Hindlimb muscle (tissue), 1 donor: ENCODE results near the gene GPC3. TPM values are rescaled to one million over a fixed set of nuclear protein-coding genes. Genes with fewer than 3 reads are reported as not detected.
"Not testable (repeated sequence)": the region's sequence is repeated elsewhere in the genome, so short reads cannot be mapped to it uniquely, and the experiment has no call there.

Source experiments
- DNase-seq: peaks from one replicate; pipeline ENCODE4 v3.0.0-alpha.2; 2013
- polyA plus RNA-seq: library from polyadenylated mRNA; unstranded; fragments of 120-200 nt; gene quantifications from one replicate; pipeline ENCODE4 v1.2.1, GENCODE V29; 2013; ENCODE audit not compliant: insufficient read length

The GPC3 gene
- polyA plus RNA-seq, 1 donor = 291 TPM

DNA sequence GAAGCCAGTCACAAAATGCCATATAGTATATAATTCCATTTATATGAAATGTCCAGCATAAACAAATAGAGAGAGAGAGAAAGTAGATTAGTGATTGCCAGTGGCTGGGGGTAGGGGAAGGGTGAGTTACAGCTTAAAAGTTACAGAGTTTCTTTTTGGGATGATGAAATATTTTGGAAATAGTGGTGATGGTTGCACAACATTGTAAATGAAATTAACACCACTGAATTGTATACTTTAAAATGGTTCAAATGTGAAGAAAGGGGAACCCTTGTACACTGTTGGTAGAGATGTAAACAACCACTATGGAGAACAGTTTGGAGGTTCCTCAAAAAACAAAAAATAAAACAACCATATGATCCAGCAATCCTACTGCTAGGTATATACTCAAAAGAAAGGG, 439.0 kb downstream of the GPC3 start:
- DNase-seq = no peak

DNA sequence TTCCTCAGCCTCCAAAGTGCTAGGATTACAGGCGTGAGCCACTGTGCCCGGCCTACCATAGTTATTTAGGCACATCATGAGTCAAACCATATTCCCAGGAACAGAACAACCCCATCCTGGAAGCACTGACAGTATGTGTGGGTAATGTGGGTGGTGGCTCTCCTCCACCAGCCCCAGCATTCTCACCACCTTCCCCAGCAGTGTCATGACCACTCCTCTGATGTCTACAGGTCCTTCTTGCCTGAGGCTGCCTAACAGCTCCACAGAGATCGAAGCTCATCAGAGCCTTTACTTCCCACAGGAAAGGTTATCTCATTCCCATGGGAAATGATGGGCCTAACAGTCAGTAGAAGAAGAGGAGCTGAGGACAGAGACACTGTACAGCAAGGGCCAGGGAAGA, 440.6 kb downstream of the GPC3 start:
- no peak for DNase-seq

DNA sequence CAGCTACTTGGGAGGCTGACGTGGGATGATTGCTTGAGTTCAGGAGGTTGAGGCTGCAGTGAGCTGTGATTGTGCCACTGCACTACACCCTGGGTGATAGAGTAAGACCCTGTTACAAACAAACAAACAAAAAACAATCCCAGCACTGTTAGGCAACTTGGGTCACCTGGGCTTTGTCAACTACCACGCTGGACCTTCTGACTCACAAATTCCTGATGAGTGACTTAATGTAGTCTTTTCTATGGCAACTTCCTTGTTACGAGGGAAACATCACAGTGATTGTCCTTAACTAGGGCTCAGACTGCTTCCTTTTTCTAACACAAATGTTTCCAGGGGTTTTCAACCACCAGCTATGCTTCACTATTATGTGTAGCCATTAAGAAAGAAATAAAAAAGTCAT, 441.3 kb downstream of the GPC3 start:
- no peak for DNase-seq

DNA sequence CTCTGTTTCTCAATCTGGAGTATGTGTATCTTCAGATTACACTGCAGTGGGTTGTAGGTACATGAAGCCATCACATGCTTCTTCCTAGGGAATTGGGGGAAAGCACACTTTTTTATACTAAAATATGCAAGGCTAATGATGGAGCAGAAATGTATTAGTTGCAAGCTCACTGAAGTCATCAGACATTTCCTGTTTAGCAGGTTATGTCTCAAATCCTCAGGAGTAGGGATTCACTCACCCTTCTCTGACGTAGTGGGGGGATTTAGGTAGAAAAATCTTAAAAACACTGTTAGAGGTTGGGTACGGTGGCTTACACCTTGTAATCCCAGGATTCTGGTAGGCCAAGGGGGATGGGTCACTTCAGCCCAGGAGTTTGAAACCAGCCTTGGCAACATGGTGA, 441.7 kb downstream of the GPC3 start:
- no peak for DNase-seq

DNA sequence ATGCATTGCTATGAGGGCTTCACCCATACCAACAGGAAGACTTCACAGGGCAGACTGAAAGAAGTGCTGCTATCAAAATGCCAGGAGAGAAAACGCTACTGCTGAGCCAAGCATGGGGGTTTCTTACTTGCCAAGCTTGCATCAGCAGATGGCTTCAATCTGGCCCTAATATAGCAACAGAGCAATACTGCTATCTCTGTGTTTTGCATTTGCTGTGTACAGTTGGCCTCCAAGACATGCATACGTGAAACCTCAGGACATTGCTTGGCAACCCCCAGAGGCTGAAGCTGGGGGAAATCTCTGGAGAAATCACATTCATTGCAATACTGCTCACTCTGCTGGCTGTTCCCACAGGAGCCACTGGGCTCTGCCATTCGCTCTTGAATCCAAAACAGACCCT, 442.9 kb downstream of the GPC3 start:
- DNase-seq = no peak

DNA sequence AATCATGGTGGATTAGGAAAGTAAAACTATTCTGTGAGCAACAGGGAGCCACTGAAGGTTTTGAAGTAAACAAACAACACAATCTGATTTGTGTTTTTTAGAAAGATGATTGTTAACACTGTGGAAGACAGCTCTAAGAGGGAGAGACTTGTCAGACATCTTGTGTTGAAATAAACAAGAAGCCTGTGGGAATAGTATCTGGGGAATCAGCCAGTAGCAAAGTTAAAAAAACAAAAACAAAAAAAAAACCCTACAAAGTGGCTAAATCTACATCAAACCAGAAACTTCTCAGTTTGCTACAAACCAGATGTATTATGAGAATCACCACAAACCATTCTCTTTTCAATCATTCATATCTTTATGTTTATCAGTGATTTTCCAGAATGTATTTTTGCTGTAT, 444.4 kb downstream of the GPC3 start:
- no peak for DNase-seq

DNA sequence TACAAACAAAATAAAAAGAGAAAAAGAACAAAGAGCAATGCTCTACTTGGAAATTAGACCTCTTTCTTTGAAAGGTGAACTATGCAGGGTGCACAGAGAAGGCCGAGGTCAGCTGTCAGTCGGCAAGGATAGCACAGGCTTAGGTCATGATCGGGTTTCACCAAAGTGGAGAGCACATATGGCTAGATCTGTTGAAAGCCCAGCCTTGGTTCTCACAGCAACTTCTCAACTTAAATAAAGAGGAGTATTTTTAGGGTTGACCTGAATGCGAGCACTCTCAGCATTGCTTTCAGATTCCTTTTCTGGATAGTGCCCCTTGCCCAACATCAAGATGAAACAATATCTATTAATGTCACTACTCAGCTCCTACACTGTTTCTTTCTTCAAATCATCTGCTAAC, 447.2 kb downstream of the GPC3 start:
- DNase-seq = no peak

DNA sequence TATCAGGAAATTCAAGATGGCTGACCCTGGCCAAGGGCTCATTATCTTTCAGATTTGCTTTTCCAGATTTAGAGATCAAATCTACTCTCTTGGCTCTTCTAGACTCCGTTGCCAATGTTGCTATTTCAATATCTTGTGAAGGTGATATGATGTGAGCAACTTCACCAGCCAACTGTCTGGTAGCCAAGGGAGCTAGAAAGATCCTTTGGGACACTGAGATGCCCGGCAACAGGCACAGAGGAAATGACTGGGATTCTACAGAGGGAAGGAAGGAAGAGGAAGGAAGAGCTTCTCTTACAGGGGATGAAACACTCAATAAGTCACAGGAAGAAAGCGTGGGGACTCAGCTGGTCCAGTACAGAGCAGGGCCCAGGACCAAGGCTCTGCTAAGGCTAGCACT, 448.3 kb downstream of the GPC3 start:
- no peak for DNase-seq

DNA sequence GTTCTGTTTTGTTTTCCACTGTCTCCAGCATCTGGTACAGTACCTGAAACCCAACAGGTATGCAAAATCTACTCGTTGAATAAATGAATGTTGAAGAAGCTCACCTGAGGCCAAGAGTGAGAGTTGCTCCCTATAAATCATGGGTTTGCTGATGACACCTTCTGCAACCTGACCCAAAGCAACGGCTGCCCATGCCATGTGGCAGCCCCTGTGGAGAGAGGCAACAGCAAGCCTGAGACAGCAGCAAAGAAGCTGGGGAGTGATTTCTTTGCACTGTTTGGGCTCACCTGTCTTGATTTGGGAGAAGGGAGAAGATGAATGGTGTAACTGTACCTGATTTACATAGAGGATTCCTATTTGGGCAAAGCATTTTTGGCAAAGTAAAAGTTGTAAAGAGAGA, 450.3 kb downstream of the GPC3 start:
- no peak for DNase-seq

DNA sequence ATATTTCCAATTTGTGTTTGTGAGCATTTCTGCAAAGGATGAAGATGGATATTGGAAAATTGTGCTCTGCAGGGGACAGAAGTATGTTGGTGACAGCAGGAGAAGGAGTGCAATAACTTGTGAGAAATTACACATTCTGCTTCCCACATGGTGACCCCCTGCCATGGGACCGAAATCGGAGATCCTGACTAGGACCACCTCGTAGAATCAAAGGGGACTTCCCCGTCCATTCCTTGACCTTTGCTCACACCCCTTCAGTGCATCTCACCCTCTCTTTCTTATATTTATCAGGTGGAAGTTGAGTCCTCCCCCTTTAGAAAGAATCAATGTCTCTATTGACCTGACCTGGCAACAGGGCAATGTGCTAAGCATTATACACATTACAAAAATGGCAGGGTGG, 451.2 kb downstream of the GPC3 start:
- no peak for DNase-seq

DNA sequence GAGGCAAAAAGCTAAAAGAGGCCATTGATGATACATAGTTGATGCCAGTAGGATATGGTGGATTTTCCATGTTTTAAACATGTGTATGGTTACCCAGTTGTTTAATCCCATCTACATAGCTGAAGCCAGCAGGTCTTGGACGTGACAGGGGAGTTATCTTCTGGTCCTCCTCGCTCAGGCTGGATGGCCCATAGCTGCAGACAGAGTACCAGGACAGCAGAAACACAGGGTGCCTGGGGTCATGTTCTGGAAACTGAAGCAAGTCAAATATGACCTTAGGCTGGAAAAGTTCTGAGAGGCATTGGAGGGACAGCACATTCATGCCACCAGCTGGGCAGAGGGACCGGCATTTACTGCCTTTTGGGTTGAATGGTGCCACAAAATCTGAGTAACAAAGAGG, 452.1 kb downstream of the GPC3 start:
- no peak for DNase-seq

DNA sequence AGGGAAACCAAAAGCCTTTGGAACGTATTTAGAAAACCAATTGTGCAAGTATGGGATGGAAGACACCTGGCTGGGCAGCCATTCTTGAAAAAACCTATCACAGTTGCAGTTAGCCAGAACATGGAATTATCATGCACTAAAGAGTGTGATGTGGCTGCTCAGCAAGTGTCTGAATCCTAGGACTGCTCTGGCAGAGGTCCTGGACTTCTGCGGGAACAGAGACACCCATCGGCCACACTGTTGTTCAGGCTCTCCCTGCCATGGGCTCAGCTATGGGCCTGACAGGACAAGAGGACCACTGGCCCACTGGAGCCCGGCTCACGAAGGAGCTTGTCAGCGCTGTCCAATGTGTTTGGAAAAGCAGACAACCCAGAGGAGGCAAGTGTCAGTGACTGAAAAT, 454.4 kb downstream of the GPC3 start:
- DNase-seq = no peak

DNA sequence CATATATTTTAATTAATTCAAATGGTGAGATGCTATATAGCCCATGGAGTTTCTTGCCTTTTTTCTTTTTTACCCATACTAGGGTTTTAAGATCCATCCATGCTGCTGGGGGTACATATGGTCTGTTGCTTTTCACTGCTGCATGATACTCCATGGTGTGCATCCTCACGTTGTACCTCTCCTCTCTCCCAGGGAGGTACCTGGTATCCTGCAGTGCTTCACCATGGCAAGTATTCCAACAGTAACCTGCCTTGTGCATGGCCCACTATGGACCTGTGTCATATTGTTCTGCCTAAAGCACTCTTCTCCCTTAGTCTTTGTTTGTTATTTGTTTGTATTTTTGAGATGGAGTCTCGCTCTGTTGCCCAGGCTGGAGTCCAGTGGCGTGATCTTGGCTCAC, 455.8 kb downstream of the GPC3 start:
- no peak for DNase-seq

DNA sequence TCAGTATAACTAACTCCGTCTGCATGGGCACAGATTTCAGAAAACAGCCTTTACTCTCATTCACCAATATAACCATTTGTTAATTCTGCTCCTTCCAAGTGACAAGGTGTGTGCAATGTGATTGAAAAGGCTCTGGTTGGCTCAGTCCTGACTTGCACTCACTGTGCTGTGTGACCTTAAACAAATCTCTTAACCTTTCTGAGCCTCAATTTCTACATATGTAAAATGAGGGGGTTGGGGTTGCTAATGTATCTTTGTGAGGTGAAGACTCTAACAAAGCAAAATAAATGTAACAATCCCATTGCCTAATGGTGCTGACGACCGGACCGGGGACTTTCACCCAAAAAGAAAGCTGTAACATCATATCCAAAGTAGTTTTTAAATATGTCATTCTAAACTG, 457.6 kb downstream of the GPC3 start:
- no peak for DNase-seq

DNA sequence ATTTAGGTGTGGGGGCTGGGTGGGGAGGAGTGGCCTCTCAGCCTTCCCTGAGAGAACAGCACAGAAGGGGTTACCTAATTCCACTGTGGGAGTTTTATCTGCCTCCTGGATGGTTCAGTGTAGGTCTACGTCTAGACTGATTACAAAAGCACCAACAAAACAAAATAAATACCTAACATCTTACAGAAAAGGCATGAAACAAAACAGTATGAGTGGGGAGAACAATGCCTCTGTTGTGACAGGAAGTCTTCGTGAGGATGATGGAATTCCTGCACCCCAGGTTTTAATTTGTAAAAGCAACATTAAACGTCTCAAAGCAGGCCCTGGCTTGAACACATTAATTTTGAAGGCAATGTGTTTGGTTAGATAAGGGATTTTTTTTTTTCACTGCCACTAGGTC, 458.0 kb downstream of the GPC3 start:
- DNase-seq = no peak

DNA sequence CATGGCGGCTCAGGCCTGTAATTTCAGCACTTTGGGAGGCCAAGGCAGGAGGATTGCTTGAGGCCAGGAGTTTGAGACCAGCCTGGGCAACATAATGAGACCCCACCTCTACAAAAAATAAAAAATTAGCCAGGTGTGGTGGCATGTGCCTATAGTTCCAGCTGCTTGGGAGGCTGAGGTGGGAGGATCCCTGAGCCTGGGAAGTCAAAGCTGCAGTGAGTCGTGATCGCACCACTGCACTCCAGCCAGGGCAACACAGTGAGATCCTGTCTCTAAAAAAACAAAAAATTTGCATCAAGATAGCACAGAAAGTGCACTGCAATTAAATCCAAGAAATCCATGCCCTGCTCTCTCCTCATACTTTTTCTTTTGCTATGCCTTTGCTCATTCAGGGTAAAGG, 458.6 kb downstream of the GPC3 start:
- not testable (repeated sequence) for DNase-seq

DNA sequence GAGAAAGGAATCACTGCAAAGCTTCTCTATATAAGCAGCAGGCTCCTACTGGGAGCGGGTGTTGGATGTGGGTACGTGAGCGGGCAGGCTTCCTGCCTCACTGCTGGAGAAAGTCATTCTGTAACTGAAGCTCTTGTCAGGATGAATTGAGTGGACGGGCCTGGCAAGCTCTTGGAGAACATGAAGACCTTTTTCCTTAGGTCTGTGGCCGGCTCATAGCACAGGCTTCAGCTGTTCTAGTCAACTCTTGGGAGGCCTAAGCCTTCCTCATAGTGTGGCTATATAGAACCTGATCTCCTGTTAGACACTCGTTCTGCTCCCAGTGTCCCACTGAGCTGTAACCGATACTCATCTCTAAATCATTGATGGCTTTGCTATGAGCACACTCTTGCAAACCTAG, 461.9 kb downstream of the GPC3 start:
- DNase-seq = no peak

DNA sequence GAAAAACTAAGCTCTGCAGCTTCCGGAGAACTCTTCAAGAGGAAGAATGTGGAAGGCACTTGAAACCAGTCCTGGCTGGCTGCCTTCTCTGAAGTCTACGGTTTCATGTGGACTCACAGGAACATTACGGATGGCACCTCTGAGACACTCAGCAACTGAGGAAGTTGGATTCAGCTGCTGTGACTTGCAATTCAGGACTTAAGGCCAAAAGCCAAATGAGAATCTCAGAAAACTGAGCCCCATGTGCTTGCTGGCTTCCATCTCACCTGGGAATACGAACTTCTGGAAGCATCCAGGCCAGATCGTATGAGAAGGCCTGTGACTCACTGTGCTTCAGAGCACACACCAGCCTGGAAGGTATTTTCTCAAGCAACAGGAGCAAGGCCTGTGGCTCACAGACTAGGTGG, 462.3 kb downstream of the GPC3 start:
- DNase-seq = peak; percentile 29

DNA sequence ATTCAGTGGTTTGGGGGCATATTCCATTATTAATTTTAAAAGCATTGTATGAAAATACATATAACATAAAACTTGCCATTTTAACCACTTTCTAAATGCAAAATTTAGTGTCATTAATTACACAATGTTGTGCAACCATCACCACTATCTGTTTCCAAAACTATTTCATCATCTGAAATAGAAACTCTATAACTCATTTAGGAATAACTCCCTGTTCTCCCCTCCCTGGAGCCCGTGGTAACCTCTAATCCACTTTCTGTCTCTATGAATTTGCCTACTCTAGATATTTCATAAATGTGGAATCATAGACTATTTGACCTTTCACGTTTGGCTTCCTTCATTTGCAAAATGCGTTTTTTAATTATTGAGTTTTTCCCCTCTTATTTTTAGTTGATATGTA, 468.7 kb downstream of the GPC3 start:
- DNase-seq = no peak

DNA sequence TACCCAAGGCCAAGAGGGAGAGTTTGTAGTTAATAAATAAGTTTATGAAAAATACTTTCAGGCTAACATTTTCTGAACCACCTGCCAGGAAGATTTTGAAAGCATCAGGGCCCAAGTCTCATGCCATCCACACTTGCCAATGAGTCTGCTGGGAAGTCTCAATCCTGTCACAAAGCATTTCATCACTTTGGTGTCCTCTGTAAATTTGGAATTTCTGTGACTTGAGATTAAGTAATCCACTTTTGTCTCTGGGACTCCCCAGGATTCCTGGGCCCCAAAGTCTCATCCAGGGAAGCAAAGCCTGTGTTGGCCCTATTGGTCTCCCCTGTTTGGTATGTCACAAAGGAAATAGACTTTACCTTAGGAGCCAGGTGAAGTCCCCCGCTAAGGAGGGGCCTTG, 470.9 kb downstream of the GPC3 start:
- DNase-seq = no peak

DNA sequence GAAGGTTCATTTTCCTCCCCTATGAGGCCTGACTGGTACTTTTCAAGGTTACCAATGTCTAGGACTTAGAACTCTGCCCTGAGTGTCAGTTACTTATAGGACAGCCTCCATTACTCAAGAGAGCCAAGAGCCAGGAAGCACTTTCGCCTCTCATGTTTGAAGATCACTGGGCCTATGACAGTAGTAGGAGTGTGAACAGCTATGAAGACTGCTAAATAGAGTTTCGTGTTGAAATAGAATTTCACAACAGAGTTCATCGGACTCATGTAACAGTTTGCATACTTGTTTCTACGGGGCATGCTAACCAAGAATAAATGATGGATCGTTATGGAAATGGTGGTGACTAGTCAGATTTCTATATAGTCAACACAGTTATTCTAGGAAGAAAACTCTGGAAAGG, 472.3 kb downstream of the GPC3 start:
- DNase-seq = no peak

DNA sequence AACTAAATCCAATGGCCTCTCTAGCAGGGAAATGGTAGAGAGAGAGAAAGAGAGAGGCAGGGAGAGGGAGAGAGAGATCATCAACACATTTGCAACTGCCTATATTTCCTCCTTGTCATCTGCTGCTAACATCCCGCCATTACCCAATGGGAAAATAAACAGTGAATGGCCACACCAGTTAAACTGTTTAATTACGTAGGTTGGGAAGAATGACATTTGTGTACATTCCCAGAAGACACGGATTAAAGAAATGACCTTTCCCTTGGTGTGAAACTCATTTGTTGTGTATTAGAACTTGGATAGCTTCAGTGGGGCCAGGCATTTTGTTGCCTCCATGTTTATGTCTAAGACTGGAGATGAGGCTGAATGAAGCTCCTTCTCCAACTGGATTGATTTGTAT, 474.4 kb downstream of the GPC3 start:
- no peak for DNase-seq

DNA sequence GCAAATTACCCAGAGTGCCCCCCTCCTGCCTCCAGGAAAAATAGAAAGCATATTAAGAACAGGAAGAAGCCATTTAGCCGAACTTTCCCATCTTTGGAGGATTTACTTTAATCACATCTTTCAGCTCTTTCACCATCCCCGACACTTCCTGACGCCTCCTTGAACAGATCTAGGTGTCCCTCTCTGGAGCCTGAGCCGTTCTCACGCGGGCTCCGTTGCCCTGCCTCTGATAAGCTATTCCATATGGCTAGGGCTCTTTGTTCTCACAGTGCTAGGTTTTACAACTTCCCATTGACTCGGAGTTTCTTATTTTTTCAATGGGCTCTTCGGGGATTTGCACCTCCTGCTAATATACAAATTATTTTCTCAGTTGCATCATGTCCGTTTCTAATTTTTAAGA, 488.0 kb downstream of the GPC3 start:
- no peak for DNase-seq

DNA sequence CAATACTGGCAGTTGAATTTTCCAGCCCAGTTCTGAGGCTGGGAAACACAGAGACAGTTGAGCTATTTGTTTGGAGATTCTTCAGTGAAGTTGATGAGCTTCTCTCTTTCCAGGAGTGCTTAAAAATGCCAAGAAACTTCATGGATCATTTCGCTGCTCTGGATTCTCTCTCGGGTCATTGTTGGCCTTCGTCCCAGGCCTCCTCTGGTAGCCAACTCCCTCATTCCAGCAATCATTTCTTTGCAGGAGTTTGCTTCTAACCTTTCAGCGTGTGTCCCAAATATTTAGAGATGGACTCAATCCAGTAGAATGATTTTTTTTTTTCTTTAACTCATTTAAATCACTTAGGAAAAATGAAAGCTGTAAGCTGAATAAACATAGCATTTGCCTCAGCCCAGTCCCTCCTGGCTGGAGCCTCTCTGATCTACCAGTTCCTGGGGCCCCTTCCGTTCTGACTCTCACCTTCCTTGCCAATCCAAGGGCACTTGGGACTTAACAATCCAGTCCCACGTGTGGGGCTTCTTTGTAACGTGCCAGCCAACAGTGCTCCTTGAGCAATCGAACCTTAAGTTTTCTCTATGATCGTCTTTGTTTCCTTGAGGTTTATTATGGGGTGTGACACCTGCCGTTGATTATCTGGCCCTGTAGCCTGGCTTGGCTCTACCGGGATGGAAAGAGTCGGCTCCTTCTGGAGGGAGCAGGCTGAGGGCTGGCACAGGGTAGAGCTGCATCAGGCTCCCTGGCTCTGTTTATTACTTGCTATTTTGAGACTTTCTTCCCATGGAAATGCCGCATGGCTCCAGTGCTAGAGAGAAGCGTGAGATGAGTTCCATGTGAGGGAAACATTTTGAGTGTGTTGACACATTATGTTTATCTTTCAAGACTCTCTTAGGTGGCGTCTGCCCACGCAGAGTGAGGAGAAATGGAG, 489.7 kb downstream of the GPC3 start:
- DNase-seq = peak; percentile 88

DNA sequence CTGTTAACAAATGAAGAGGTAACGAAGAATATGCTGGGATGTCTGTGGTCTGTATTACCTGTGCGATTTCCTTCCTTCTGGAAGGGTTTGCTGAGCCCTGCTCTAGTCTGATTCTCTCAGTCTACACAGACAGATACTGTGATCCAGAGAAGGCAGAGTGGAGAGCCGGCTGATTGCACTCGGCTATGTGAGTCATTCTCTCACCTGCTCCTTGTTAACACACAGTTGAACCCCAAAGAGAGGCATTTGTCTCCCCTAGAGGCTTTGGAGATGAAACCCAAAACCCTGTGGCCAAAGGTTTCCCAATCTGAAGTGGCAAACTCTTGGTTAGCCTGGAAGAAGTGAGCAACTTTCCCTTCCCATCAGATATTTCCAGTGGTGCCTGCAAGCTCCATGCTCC, 492.0 kb downstream of the GPC3 start:
- DNase-seq = no peak
